HG03039 (cell line): Measurements from ENCODE around the gene EEF2KMT.
"Not testable (repeated sequence)": the region's sequence is repeated elsewhere in the genome, so short reads cannot be mapped to it uniquely, and the experiment has no call there.

Source experiments
- ATAC-seq: cut with Tn5 transposase; IDR thresholded peaks from one replicate; pipeline ENCODE4 v1.9.1; 2021; ENCODE audit warnings: mild to moderate bottlenecking, moderate library complexity; ENCODE audit not compliant: unreplicated experiment

EEF2KMT gene

DNA sequence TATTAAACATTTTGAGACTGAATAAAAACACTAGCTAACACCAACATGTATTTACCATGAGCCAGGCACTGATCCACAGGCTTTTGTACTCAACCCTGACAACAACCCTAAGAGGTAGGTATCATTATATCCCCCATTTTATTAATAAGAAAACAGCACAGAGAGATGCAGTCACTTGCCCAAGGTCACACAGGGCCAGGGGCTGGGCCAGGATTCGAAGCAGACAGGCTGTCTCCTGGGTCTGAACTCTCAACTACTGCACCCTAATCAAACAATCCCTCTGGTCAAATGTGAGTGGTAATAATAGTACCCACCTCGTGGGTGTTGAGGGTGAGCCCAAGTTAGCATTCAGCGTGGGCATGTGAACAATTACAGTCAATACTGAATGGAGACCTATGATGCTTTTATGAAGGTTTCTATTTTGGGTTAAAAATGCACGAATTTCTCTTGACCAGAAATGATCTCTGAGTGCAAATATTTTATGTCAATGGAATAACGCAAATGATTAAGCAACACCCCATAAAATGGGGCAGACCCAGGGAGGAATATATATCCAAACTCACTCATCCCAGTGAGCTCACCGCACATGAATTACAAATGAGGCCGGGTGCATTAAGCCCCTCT is 1.0 kb downstream of the EEF2KMT start:
- not testable (repeated sequence) for ATAC-seq

DNA sequence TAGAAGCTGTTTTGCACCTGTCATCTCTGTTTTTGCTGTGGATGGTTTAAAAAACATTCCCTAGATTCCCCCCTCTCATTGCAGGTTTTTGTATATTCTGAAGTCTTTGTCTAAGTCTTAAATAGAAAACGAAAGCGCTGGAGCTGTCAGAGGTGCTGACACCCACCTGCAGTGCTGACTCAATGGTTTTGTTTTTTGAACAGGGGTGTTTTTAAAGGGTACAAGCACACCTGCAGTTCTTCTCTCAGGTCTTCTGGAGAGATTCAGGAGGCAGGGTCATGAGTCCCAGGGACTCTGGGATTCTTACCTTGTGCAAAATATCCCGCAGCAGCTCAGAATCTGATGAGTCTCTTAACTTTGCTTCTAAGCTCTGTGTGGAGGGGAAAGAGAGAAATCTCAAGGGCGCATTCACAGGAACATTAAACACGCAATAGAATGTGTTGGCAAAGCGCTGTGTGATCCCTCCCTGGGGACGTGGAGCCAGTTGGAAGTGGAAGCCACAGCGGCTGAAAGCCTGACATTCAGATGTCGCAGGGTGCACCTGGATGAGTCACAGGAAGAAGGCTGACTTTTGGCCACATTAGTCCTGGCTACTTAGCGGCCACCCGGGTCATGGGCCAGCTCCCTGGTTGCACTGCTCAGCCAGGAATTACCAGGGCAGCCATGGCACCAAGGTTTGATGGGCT is 2.3 kb downstream of the EEF2KMT start:
- not testable (repeated sequence) for ATAC-seq

DNA sequence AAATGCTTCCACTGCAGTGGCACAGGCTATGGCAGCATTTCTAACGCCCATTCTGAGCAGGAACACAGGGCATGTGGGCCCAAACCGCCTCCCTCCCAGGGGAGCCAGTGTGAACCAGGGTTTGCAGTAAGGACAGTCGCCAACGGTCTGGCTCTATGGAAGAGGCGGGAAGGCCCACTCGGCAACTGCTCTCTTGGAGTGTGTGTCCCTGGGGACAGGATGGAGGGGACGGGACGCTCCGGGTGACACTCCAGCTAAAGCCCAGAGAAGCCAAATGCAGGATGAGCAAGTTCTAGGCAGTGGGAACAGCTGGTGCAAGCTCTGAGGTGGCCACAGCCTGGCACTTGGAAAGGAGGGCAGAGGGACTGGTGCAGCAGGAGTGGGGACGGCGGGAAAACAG is 3.8 kb downstream of the EEF2KMT start:
- ATAC-seq = not testable (repeated sequence)

DNA sequence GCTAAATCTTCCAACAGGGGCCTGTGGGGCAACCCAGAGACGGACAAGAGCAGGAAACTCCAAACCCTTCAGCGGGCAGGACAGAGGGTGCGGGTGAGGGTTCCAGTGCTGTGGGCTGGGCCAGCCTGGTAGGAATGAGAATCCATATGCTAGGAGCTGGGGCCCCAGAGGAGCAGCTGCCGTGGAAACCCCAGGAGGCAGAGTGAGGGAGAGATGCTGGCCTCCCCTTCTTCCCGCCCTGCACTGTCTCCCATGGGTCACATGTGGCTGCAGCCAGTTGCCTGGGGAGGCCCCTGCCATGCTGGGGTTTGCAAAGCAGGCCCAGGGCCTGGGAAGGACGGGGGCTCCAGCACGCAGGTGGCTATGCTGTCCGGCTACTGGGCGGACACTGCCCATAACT is 4.5 kb downstream of the EEF2KMT start:
- ATAC-seq = not testable (repeated sequence)

DNA sequence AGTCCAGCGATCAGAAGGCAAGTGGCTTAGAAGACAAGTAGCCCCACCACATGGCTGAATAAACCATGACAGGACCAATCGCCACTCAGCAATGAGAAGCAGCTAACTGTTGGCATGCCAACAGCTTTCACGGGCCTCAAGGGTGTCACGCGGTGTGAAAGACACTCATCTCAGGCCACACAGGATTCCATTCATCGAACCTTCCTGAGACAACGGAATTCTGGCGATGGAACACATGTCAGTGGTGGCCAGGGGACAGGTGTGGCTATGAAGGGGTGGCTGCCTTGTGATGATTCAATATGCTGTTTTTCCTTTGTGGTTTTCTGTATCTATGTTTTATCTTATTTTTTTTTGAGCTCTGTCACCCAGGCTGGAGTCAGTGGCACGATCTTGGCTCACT is 7.0 kb downstream of the EEF2KMT start:
- not testable (repeated sequence) for ATAC-seq

DNA sequence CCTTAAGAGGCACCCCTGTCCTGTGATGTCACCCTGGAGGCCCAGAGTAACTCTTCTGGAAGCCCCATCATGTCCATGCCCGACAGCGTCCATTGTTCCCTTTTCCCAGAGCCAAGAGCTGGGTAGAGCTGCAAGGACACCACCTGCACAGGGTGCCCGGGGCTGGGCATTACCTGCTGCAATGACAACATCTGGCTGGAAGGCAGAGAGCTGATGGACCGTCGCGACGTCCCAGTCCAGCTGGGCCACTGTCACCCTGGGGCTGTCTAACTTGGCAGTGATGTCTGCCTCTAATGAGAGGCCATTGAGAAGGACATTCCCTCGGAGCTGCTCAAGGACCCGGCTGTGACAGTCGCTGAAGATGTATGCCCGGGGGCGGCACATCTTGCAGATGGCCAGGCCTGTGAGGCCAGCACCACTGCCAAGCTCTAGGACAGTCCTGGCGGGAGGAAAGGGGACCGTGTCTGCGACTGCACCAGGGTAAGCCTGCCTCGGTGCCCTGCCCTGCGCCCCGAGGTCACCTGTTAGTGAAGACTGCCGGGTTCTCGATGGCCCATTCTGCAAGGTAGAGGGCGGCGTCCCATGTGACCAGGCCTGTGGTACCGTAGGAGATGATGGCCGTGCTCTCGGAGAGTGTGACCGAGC is 7.6 kb downstream of the EEF2KMT start:
- not testable (repeated sequence) for ATAC-seq

DNA sequence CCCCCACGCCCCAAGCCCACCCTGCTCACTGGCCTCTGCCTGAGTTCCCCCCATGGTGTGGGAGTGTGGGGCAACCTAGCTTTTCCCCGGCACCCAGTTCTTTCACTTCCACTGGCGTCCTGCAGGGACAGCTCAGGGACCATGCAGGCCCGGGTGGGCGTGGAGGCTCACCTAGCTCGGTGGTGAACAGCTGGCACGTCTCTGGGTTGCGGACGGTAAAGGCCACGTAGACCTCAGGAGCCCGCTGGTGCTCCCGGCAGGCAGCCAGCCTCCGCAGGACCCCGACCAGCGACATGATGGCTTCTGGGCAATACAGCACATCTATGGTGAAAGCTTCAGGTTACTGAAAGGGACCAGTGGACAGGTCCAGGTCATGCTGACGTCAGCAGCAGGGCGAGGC is 8.7 kb downstream of the EEF2KMT start:
- ATAC-seq = not testable (repeated sequence)

DNA sequence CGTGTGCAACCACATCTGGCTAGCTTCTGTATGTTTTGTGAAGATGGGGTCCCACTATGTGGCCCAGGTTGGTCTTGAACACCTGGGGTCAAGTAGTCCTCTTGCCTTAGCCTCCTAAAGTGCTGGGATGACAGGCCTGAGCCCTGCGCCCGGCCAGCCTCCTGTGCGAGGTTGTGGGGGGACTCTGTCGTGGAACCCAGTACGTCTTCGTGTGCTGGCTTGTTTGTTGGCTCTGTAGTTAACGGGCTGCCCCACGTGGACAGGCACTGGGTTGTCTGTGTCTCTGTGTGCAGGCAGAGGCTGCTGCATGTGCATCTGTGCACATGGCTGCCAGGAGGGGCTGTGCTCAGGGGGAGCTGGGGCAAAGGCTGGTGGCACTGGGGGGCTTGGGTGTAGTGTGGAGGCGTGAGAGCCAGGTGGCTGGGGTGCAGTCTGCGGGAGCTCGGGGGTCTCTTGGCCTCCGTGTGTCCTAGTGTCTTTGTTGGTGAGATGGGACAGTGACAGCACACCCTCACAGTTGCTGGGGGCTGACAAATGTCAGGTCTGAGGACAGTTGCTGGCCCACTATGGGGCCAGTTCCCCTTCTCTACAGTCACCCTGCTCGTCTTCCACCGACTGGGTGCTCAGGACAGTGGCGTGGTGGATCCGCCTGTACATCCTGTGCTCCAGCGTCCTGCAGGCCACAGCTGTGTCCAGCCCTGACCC is 9.4 kb downstream of the EEF2KMT start:
- not testable (repeated sequence) for ATAC-seq

DNA sequence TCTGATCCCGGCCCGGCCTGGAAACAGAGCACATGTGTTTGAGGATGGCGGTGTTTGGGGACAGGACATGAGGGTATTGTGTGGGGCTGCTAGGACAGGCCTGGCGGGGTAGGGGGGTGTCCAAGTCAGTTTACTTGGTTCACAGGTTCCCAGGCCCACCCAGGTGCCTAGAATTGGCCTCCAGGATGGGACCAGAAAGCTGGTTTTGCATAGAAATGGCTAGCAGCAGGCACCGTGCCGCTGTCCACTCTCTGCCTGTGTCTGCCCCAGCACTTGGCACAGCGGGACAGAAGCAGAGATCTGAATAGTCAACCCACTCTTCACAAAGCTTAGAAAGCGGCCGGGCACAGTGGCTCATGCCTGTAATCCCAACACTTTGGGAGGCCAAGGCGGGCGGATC is 11.9 kb downstream of the EEF2KMT start:
- not testable (repeated sequence) for ATAC-seq

DNA sequence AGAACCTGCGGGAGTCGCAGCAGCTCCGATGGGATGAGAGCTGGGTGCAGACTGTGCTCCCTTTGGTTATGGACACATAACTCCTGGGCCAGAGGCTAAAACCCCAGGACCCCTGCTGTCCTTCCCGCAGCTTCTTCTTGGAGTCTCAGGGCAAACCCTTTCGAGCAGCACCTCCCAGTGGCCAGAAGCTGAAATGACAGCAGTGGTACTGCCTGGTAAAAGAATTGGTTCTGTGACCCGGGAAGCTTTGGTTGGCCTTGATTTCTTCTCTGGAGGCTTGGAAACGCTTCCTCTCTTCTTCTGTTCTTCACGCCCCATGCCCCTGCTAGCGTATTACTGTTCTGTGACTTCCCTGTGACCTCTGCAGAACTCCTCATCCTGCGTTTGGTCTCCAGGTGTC is 12.8 kb downstream of the EEF2KMT start:
- not testable (repeated sequence) for ATAC-seq

DNA sequence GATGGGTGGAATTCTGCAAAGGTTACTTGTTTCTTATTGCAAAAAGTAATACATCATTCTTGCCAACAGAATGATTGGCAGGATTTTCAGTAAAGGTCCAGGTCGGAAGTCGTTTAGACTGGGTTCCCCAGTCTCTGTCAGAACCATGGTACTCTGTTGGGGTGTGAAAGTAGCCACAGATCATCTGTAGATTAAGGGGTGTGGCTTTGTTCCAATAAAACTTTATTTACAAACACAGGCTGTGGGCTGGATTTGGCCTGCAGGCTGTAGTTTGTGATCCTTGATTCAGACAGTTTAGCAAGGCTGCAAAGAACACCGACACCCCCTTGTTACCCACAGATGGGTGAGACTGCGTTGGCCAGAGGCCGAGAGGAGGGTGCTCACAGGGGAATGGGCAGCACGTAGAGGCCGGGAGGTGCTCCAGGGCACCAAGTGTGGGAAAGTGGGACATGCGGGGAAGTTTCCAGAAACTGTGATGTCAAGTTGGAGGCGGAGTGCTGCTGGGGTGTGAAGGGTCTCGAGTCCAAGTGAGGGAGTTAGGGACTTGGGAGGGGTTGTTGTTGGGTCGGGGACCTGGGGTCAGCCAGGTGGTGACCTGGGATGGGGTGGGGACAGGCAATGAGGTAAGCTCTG is 13.4 kb downstream of the EEF2KMT start:
- ATAC-seq = not testable (repeated sequence)

DNA sequence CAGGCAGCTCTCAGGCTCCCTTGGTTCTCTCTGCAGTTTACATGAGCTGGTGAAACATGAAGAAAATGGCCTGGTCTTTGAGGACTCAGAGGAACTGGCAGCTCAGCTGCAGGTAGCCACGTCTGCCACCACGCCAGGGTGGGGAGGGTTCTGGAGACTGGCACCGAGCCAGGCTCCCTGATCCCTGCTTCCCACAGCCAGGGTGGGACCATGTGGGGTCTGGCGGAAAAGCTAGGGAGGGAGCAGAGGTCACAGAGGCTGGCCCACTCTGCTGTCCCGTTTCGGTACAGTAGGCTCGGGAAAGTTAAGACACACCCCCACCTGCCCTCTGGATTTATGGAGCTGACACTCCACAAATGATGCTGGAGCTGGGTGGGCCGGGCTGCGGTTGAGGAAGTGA is 13.9 kb downstream of the EEF2KMT start:
- ATAC-seq = not testable (repeated sequence)

DNA sequence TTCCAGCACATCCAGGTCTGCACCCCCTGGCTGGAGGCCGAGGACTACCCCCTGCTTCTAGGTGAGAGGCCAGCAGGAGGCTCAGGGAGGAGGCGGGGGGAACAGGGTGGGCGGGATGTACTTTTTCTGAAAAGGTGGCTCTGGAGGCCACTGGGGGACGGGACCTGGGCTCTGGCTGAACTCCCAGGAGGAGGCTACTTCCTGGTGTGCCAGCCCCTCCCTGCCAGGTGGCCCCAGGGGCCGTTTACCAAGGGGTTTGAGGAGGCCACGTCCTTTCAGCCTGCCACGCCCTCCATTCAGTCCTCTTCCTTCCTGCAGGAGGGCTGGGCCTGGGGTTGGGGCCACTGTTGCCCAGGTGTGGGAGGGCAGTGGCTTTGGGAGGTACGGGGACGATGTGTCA is 16.6 kb downstream of the EEF2KMT start:
- ATAC-seq = not testable (repeated sequence)

DNA sequence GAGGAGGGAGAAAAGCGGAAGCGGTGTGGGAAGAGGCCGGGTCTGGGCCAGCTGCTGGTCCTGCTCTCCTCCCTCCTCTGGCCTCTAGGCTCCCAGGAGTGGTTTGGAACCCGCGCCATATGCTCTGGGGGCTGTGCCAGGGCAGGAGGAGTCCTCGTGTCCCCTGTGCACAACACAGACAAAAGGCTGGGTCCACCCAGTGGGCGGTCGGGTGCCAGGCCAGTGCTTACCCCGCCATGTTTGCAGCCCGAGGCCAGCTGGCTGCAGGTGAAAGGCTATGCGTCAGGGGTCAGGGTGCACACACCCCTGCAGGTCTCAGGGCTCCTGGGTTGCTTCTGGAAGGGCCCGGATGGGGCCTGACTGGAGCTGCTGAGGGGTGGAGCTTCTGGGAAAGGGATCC is 17.1 kb downstream of the EEF2KMT start:
- not testable (repeated sequence) for ATAC-seq

DNA sequence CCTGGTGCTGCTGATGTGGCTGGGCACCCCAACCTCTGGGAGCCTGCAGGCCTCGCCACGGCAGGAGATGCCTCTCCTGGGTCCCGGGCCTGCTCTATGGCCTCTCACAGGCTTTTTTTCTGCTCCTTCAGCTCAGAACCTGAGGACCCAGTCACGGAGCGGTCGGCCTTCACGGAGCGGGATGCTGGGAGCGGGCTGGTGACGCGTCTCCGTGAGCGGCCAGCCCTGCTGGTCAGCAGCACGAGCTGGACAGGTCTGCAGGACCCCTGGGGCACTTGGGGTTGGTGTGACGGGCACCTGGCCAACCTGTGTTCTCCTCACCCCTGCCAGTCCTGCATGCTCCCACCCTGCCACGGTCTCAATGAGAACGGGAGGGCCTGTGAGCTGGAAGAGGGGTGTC is 19.0 kb downstream of the EEF2KMT start:
- no peak for ATAC-seq

DNA sequence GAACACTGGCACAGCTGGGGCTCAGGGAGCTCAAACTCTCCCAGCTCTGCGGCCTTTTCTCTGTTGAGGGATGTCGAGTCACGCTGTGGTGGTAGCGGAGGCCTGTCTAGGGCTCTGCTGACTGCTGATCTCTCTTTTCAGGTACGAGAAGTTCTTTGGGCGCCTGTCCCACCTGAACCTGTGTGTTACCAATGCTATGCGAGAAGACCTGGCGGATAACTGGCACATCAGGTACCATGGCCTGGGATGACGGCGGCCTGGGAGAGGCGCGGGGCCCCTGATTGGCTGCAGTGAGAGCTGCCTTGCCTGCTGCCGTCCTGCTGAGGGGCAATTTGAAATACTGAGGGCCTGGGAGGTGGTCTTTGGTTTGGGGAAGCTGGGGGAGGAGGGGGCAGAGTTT is 20.3 kb downstream of the EEF2KMT start:
- ATAC-seq = no peak

DNA sequence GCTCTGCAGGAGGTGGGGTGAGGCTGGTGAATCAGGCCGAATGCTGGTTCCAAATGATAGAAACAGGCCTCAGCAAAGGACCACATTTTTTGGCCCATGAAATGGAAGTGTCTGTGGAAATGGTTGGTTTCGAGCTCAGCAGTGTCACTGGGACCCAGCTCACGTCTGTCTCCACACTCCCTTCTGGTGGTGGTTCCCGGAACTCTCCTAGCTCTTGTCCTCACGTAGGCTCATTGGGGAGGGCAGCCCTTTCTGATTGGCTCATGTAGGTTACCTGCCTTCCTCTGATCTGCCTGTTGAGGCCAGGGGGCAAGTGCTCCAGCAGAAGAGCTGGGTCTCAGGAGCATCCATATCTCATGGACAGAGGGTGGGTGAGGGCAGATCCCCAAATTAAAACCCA is 22.0 kb downstream of the EEF2KMT start:
- no peak for ATAC-seq

DNA sequence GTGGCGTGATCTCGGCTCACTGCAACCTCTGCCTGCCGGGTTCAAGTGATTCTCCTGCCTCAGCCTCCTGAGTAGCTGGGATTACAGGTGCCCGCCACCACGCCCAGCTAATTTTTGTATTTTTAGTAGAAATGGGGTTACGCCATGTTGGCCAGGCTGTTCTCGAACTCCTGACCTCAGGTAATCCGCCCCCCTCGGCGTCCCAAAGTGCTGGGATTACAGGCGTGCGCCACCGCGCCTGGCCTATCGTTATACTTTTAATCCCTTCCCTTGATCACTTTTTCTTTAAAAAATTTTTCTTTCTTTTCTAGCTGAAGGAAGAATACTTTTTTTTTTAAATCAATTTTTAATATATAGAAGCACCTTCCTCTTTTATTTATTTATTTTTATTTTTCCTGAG is 23.8 kb downstream of the EEF2KMT start:
- not testable (repeated sequence) for ATAC-seq

DNA sequence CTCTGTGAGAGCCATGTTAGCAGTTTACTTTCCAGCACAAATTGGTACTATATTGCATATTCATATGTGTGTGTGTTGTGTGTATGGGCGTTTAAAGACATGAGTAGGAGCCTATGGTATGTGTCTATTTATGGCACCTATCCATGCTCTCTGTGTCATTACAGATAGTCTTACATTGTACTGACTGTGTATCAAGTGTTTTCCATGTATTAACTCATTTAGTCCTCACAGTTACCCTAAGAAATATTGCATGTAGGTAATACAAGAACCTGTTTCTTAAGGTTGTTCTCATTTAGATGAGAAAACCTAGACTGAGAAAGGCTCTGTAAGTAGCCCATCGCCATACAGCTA is 24.3 kb downstream of the EEF2KMT start:
- ATAC-seq = no peak

DNA sequence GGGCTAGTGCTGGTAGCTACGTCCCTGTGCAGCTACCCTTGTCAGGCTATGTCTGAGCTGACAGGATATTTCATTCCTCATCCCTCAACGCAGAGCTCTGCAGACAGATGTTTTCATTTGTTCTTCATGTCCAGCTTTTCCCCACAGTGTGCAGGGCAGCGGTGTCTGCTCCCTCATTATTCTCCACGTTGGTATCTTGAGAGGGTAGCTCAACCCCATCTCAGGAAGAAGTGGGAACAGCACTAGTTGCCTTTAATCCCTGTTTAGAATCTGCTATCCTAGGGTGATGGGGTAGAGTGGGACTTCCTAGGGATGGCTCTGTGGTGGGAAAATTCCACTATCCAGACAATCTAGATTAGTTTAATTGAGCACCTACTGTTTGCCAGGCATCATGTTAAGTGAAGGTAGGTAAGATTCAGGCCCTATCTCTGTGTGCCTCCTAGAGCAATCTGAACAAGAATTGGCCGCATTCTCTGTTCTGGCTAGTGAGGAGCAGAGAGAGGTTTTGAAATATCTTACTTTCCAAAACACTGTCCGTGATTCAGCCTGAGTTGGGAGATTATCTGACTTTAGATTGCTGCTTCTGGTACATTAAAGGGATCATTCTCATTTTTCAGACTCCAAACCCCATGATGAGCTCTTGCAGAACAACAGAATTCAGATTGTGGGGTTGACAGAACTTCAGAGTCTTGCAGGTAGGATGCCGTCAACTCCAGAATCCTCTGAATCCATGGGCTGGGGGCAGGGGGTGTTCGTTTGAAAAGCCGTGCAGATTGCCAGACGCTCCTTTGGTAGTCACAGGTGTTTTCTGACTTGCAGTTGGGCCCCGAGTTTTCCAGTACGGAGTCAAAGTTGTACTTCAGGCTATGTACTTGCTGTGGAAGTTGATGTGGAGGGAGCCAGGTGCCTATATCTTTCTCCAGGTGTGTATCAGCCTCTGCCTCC is 25.0 kb downstream of the EEF2KMT start:
- ATAC-seq = no peak
